ENCODE measurements around the gene SYVN1.

SYVN1 gene

GRCh38 chr11:65163684-65164083 is 29.4 kb upstream of the SYVN1 start:
- Histone ChIP-seq H3K9ac (ENCODE audit: low read depth, low read length, poor library complexity, severe bottlenecking) (no peak overlapping the region), H3K79me2 (ENCODE audit: insufficient read depth, low read length) (no peaks in the 10 kb centered on the region), H4K20me1 (ENCODE audit: insufficient read depth, low read length, poor library complexity, severe bottlenecking) (no peaks in the 10 kb centered on the region), H3K4me2 (ENCODE audit: low read depth, low read length, poor library complexity, severe bottlenecking) (no peak overlapping the region), H3K27me3 (ENCODE audit: insufficient read depth, low read length, poor library complexity, severe bottlenecking) (no peaks in the 10 kb centered on the region), H3K4me3 (ENCODE audit: low read length, poor library complexity, severe bottlenecking) (no peak overlapping the region), H2AFZ (ENCODE audit: low read length) (no peak overlapping the region), H3K9me3 (ENCODE audit: insufficient read depth, low read depth, low read length) (no peaks in the 10 kb centered on the region), H3K36me3 (ENCODE audit: insufficient read depth, low read length) (no peaks in the 10 kb centered on the region), H3K9me2 (replicated peaks; ENCODE audit: low read depth, low read length) (no peaks in the 10 kb centered on the region), H3K4me1 (ENCODE audit: insufficient read depth, low read length, poor library complexity, severe bottlenecking) (peaks cover under 1% of the 10 kb centered on the region), H3F3A (ENCODE audit: low read depth) (no peaks in the 10 kb centered on the region)
- TF ChIP-seq EZH2phosphoT487 (IDR thresholded peaks at IDR 0.05; ENCODE audit: borderline replicate concordance) = no peak
- TF ChIP-seq CTCF (conservative IDR thresholded peaks at IDR 0.05; ENCODE audit: low read length) = no peak

DNA sequence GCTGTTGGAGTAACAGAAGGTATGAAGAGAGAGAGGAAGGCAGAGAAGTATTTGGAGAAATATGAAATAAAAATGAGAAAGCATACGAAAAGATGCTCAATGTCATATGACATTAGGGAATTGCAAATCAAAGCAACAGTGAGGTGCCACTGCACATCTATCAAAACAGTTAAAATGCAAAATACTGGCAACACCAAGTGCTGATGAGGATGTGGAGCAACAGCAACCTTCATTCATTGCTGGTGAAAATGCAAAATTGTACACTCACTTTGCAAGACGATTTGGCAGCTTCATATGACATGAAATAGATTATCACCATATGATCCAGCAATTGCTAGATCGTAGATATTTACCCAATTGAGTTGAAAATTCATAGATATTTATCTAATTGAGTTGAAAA is 26.3 kb upstream of the SYVN1 start:
- Histone ChIP-seq H3K4me3 (ENCODE audit: low read length, poor library complexity, severe bottlenecking) (no peak overlapping the region), H3K36me3 (ENCODE audit: insufficient read depth, low read length) (no peaks in the 10 kb centered on the region), H3K9me2 (replicated peaks; ENCODE audit: low read depth, low read length) (no peaks in the 10 kb centered on the region), H3K9me3 (ENCODE audit: insufficient read depth, low read depth, low read length) (no peaks in the 10 kb centered on the region), H3K4me2 (ENCODE audit: low read depth, low read length, poor library complexity, severe bottlenecking) (no peak overlapping the region), H3K4me1 (ENCODE audit: insufficient read depth, low read length, poor library complexity, severe bottlenecking) (no peaks in the 10 kb centered on the region), H3K9ac (ENCODE audit: low read depth, low read length, poor library complexity, severe bottlenecking) (no peak overlapping the region), H2AFZ (ENCODE audit: low read length) (no peak overlapping the region), H3K79me2 (ENCODE audit: insufficient read depth, low read length) (no peaks in the 10 kb centered on the region), H3K27me3 (ENCODE audit: insufficient read depth, low read length, poor library complexity, severe bottlenecking) (no peaks in the 10 kb centered on the region), H4K20me1 (ENCODE audit: insufficient read depth, low read length, poor library complexity, severe bottlenecking) (no peaks in the 10 kb centered on the region), H3F3A (ENCODE audit: low read depth) (no peaks in the 10 kb centered on the region)
- TF ChIP-seq EZH2phosphoT487 (IDR thresholded peaks at IDR 0.05; ENCODE audit: borderline replicate concordance) = no peak
- no peak for TF ChIP-seq CTCF (conservative IDR thresholded peaks at IDR 0.05; ENCODE audit: low read length)

DNA sequence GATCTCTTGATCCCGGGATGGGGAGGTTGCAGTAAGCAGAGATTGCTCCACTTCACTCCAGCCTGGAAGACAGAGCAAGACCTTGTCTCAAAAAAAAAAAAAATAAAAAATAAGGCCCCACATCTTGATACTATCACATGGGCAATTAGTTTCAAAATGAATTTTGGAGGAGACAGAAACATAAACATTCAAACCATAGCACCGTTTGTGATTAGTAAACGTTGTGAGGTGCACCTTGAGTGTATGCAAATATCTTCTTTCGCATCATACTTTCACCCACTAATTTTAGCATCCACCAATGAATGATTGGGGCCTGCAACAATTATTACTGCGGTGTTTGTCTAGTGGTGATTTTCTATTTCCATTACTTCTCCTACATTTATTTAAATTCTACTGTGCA is 24.7 kb upstream of the SYVN1 start:
- Histone ChIP-seq H2AFZ (ENCODE audit: low read length) (no peak overlapping the region), H3F3A (ENCODE audit: low read depth) (no peaks in the 10 kb centered on the region), H3K9me3 (ENCODE audit: insufficient read depth, low read depth, low read length) (no peaks in the 10 kb centered on the region), H3K9me2 (replicated peaks; ENCODE audit: low read depth, low read length) (no peaks in the 10 kb centered on the region), H3K79me2 (ENCODE audit: insufficient read depth, low read length) (no peaks in the 10 kb centered on the region), H3K27me3 (ENCODE audit: insufficient read depth, low read length, poor library complexity, severe bottlenecking) (no peaks in the 10 kb centered on the region), H3K4me1 (ENCODE audit: insufficient read depth, low read length, poor library complexity, severe bottlenecking) (no peaks in the 10 kb centered on the region), H4K20me1 (ENCODE audit: insufficient read depth, low read length, poor library complexity, severe bottlenecking) (no peaks in the 10 kb centered on the region), H3K4me2 (ENCODE audit: low read depth, low read length, poor library complexity, severe bottlenecking) (no peak overlapping the region), H3K4me3 (ENCODE audit: low read length, poor library complexity, severe bottlenecking) (no peak overlapping the region), H3K9ac (ENCODE audit: low read depth, low read length, poor library complexity, severe bottlenecking) (no peak overlapping the region), H3K36me3 (ENCODE audit: insufficient read depth, low read length) (no peaks in the 10 kb centered on the region)
- TF ChIP-seq CTCF (conservative IDR thresholded peaks at IDR 0.05; ENCODE audit: low read length) (no peak), EZH2phosphoT487 (IDR thresholded peaks at IDR 0.05; ENCODE audit: borderline replicate concordance) (no peak)

All from Loucy (cell line).